ENCODE data around the gene PLA2G4B. TPM values are rescaled to one million over a fixed set of nuclear protein-coding genes. Genes with fewer than 3 reads are reported as not detected.

Gene PLA2G4B
- total and polyA plus RNA-seq, 3 donors from 2014 or later, result 7.4 to 16.6 (median 16.4) TPM

- TF ChIP-seq, protein P1, sequence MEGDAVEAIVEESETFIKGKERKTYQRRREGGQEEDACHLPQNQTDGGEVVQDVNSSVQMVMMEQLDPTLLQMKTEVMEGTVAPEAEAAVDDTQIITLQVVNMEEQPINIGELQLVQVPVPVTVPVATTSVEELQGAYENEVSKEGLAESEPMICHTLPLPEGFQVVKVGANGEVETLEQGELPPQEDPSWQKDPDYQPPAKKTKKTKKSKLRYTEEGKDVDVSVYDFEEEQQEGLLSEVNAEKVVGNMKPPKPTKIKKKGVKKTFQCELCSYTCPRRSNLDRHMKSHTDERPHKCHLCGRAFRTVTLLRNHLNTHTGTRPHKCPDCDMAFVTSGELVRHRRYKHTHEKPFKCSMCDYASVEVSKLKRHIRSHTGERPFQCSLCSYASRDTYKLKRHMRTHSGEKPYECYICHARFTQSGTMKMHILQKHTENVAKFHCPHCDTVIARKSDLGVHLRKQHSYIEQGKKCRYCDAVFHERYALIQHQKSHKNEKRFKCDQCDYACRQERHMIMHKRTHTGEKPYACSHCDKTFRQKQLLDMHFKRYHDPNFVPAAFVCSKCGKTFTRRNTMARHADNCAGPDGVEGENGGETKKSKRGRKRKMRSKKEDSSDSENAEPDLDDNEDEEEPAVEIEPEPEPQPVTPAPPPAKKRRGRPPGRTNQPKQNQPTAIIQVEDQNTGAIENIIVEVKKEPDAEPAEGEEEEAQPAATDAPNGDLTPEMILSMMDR (IDR thresholded peaks at IDR 0.05), result no peak
- no peak for TF ChIP-seq POLR2A (IDR thresholded peaks at IDR 0.05)
- Histone ChIP-seq H3K27ac (no peak overlapping the region), H3K4me1 (peaks cover 14% of the 10 kb centered on the region), H3K9me3 (no peaks in the 10 kb centered on the region), H3K4me3 (no peak overlapping the region), H3K36me3 (ENCODE audit: low read depth, missing control alignments) (no peaks in the 10 kb centered on the region), H3K27me3 (no peaks in the 10 kb centered on the region)
- intact Hi-C loops (cut with DNase I; ENCODE audit: low total_unique reads), result no loop called here
- 96 to 97% methylated on average over 9 to 10 of the region's 10 CpGs for WGBS, 2 donors
- no peak for DNase-seq
These were observed 48.5 kb downstream of the PLA2G4B start for GRCh38 chr15:41887161-41887560.

GRCh38 chr15:41887893-41888292 lies 49.2 kb downstream of the PLA2G4B start:
- TF ChIP-seq, protein P1 (IDR thresholded peaks at IDR 0.05), result no peak
- no peak for TF ChIP-seq POLR2A (IDR thresholded peaks at IDR 0.05)
- WGBS, 2 donors, result 89 to 91% methylated on average over 9 of the region's 9 CpGs
- intact Hi-C loops (cut with DNase I; ENCODE audit: low total_unique reads), result no loop called here

GRCh38 chr15:41888662-41889253 lies 50.1 kb downstream of the PLA2G4B start:
- no peak overlapping the region for H3K4me3 ChIP-seq
- no peaks in the 10 kb centered on the region for H3K4me1 ChIP-seq
- no peaks in the 10 kb centered on the region for H3K27me3 ChIP-seq
- TF ChIP-seq, protein P1 (IDR thresholded peaks at IDR 0.05), result no peak
- TF ChIP-seq POLR2A (IDR thresholded peaks at IDR 0.05), result no peak
- intact Hi-C loops (cut with DNase I; ENCODE audit: low total_unique reads), result no loop called here
- no peaks in the 10 kb centered on the region for H3K9me3 ChIP-seq
- H3K27ac ChIP-seq, result no peak overlapping the region
- DNase-seq, result no peak
- H3K36me3 ChIP-seq (ENCODE audit: low read depth, missing control alignments), result no peaks in the 10 kb centered on the region
- WGBS, 2 donors, result 85 to 91% methylated on average over 7 of the region's 7 CpGs

More at GRCh38 chr15:41887893-41888292, 49.2 kb downstream of the PLA2G4B start:
- no peak overlapping the region for H3K27ac ChIP-seq
- H3K9me3 ChIP-seq, result no peaks in the 10 kb centered on the region
- H3K4me1 ChIP-seq, result peaks cover 7% of the 10 kb centered on the region
- H3K4me3 ChIP-seq, result no peak overlapping the region
- H3K27me3 ChIP-seq, result no peaks in the 10 kb centered on the region
- no peak for DNase-seq
- H3K36me3 ChIP-seq (ENCODE audit: low read depth, missing control alignments), result no peaks in the 10 kb centered on the region

GRCh38 chr15:41890050-41890690 lies 51.5 kb downstream of the PLA2G4B start:
- Histone ChIP-seq H3K9me3 (no peaks in the 10 kb centered on the region), H3K4me3 (no peak overlapping the region), H3K27ac (no peak overlapping the region), H3K36me3 (ENCODE audit: low read depth, missing control alignments) (no peaks in the 10 kb centered on the region), H3K4me1 (peaks cover 12% of the 10 kb centered on the region), H3K27me3 (no peaks in the 10 kb centered on the region)
- TF ChIP-seq, protein P1 (IDR thresholded peaks at IDR 0.05), result no peak
- TF ChIP-seq POLR2A (IDR thresholded peaks at IDR 0.05), result no peak
- WGBS, 2 donors, result 93% methylated on average over 6 of the region's 6 CpGs; no CpG with 5 or more reads in 1 of the 2 donors
- no peak for DNase-seq
- intact Hi-C loops (cut with DNase I; ENCODE audit: low total_unique reads), result no loop called here

Data from testis (tissue), 3 donors.